Lower leg skin (tissue), 3 donors: ENCODE results near the gene OGG1.

Experiments
- POLR2A ChIP-seq, 2 donors: fragments of 450-650 bp; IDR thresholded peaks; one replicate each; pipeline ENCODE4 v1.6.1; 2016 to 2017; ENCODE audit warnings: antibody characterized with exemption in 2 of 2, mild to moderate bottlenecking in 1 of 2, moderate library complexity in 1 of 2
- TF ChIP-seq, protein P1 (sequence below), 3 donors: fragments of 450-650 bp; IDR thresholded peaks; one replicate each; pipeline ENCODE4 v1.5.1; 2016; ENCODE audit warnings: antibody characterized with exemption in 3 of 3, mild to moderate bottlenecking in 3 of 3, moderate library complexity in 2 of 3

DNA sequence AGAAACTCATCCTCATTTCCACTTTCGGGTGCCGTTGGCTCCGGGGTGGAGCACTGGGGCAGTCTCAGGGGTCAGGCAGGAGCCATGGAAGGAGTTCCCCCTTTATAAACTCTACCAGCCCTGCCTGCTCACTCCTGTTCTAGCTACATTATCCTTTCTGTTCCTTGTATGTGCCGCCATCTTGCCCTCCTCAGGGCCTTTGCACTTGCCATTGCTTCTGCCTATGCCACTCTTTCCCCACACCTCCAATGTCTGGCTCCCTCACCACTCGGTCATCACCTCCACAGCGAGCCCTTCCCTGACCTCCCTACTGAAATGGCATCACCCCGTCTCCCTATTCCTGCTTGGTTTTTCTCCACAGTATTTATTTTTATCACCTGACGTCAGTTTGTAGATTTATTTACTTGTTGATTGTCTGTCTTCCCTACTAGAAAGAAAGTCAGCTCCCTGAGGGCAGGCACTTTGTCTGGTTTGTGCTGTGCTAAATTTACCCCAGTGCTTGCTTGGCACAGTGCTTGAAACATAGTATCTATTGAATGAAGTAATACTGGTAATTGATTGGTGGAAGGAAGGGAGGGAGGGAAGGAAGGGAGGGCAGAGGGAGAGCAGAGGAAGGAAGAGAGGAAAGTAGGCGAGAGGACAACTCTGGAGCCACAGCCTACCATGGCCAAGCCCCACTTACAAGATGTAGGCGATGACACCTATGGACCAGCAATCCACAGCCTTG is 11.2 kb downstream of the OGG1 start:
- TF ChIP-seq, protein P1, sequence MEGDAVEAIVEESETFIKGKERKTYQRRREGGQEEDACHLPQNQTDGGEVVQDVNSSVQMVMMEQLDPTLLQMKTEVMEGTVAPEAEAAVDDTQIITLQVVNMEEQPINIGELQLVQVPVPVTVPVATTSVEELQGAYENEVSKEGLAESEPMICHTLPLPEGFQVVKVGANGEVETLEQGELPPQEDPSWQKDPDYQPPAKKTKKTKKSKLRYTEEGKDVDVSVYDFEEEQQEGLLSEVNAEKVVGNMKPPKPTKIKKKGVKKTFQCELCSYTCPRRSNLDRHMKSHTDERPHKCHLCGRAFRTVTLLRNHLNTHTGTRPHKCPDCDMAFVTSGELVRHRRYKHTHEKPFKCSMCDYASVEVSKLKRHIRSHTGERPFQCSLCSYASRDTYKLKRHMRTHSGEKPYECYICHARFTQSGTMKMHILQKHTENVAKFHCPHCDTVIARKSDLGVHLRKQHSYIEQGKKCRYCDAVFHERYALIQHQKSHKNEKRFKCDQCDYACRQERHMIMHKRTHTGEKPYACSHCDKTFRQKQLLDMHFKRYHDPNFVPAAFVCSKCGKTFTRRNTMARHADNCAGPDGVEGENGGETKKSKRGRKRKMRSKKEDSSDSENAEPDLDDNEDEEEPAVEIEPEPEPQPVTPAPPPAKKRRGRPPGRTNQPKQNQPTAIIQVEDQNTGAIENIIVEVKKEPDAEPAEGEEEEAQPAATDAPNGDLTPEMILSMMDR (IDR thresholded peaks at IDR 0.05): no peak
- no peak for TF ChIP-seq POLR2A (IDR thresholded peaks at IDR 0.05)
